Liver (tissue), 3 donors: ENCODE measurements around the gene EMP2.

Source experiments
- EGR1 ChIP-seq, 2 donors: IDR thresholded peaks; 2 replicates each; pipeline ENCODE4 v1.6.1; 2016 to 2018; ENCODE audit warnings: antibody characterized with exemption in 2 of 2, low read depth in 2 of 2
- FOXA1 ChIP-seq: IDR thresholded peaks from 2 replicates; pipeline ENCODE4 v1.6.1; 2016; ENCODE audit warnings: antibody characterized with exemption
- HNF4A ChIP-seq, 2 donors: conservative IDR thresholded peaks; 2 replicates each; pipeline ENCODE4 v1.6.1; 2016; ENCODE audit warnings: antibody characterized with exemption in 2 of 2, mild to moderate bottlenecking in 2 of 2
- JUND ChIP-seq, 2 donors: IDR thresholded peaks; 2 replicates each; pipeline ENCODE4 v1.6.1; 2016; ENCODE audit warnings: antibody characterized with exemption in 2 of 2
- RAD21 ChIP-seq, 2 donors: IDR thresholded peaks; 2 replicates each; pipeline ENCODE4 v1.6.1; 2016; ENCODE audit warnings: antibody characterized with exemption in 2 of 2, mild to moderate bottlenecking in 2 of 2
- SP1 ChIP-seq: IDR thresholded peaks from 2 replicates; pipeline ENCODE4 v1.6.1; 2018; ENCODE audit warnings: antibody characterized with exemption, mild to moderate bottlenecking
- TAF1 ChIP-seq: conservative IDR thresholded peaks from 2 replicates; pipeline ENCODE4 v1.6.1; 2016; ENCODE audit warnings: antibody characterized with exemption, mild to moderate bottlenecking
- YY1 ChIP-seq: IDR thresholded peaks from 2 replicates; pipeline ENCODE4 v1.6.1; 2016; ENCODE audit warnings: antibody characterized with exemption, mild to moderate bottlenecking
- TF ChIP-seq, protein P1 (sequence below): fragments of 150-350 bp; IDR thresholded peaks from 2 replicates; pipeline ENCODE4 v1.5.1; 2017; ENCODE audit warnings: improper control_type of control experiment, low read depth, low read length; ENCODE audit not compliant: missing input control
- TF ChIP-seq, protein P2 (sequence below): IDR thresholded peaks from 2 replicates; pipeline ENCODE4 v1.6.1; 2016; ENCODE audit warnings: antibody characterized with exemption
- TF ChIP-seq, protein P3 (sequence below): IDR thresholded peaks from 2 replicates; pipeline ENCODE4 v1.6.1; 2016; ENCODE audit warnings: antibody characterized with exemption
- TF ChIP-seq, protein P4 (sequence below): IDR thresholded peaks from 2 replicates; pipeline ENCODE4 v1.6.1; 2016; ENCODE audit warnings: antibody characterized with exemption
- donor health status: healthy.
- donor health status: healthy.

DNA sequence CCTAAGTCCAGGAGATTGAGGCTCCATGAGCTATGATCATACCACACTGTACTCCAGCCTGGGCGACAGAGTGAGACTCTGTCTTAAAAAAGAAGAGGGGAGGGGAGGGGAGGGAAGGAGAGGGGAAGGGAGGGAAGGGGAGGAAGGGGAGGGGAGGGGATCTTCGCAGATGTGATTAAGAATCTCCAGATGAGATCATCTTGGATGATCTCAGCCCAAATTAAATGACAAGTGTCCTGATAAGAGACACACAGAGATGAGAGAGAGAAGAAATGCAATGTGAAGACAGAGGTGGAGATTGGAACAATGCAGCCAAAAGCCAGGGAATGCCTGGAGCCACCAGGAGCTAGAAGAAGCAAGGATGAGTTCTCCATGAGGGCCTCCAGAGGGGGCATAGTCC is 70.1 kb downstream of the EMP2 start:
- TF ChIP-seq, protein P1, sequence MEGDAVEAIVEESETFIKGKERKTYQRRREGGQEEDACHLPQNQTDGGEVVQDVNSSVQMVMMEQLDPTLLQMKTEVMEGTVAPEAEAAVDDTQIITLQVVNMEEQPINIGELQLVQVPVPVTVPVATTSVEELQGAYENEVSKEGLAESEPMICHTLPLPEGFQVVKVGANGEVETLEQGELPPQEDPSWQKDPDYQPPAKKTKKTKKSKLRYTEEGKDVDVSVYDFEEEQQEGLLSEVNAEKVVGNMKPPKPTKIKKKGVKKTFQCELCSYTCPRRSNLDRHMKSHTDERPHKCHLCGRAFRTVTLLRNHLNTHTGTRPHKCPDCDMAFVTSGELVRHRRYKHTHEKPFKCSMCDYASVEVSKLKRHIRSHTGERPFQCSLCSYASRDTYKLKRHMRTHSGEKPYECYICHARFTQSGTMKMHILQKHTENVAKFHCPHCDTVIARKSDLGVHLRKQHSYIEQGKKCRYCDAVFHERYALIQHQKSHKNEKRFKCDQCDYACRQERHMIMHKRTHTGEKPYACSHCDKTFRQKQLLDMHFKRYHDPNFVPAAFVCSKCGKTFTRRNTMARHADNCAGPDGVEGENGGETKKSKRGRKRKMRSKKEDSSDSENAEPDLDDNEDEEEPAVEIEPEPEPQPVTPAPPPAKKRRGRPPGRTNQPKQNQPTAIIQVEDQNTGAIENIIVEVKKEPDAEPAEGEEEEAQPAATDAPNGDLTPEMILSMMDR = no peak
- TF ChIP-seq JUND (IDR thresholded peaks at IDR 0.05) = no peak
- no peak for TF ChIP-seq SP1
- TF ChIP-seq, protein P2, sequence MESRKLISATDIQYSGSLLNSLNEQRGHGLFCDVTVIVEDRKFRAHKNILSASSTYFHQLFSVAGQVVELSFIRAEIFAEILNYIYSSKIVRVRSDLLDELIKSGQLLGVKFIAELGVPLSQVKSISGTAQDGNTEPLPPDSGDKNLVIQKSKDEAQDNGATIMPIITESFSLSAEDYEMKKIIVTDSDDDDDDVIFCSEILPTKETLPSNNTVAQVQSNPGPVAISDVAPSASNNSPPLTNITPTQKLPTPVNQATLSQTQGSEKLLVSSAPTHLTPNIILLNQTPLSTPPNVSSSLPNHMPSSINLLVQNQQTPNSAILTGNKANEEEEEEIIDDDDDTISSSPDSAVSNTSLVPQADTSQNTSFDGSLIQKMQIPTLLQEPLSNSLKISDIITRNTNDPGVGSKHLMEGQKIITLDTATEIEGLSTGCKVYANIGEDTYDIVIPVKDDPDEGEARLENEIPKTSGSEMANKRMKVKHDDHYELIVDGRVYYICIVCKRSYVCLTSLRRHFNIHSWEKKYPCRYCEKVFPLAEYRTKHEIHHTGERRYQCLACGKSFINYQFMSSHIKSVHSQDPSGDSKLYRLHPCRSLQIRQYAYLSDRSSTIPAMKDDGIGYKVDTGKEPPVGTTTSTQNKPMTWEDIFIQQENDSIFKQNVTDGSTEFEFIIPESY = no peak
- no peak for TF ChIP-seq TAF1
- no peak for TF ChIP-seq YY1
- no peak for TF ChIP-seq EGR1 (IDR thresholded peaks at IDR 0.05; ENCODE audit: low read depth in 2 of 2)
- TF ChIP-seq RAD21 (IDR thresholded peaks at IDR 0.05) = no peak
- TF ChIP-seq, protein P3, sequence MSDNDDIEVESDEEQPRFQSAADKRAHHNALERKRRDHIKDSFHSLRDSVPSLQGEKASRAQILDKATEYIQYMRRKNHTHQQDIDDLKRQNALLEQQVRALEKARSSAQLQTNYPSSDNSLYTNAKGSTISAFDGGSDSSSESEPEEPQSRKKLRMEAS = no peak
- no peak for TF ChIP-seq FOXA1
- no peak for TF ChIP-seq HNF4A (conservative IDR thresholded peaks at IDR 0.05)
- TF ChIP-seq, protein P4, sequence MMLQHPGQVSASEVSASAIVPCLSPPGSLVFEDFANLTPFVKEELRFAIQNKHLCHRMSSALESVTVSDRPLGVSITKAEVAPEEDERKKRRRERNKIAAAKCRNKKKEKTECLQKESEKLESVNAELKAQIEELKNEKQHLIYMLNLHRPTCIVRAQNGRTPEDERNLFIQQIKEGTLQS = no peak
